GM19455 (cell line): ENCODE results near the gene ZNF681.
A peak's percentile ranks its signal among the peaks of the same experiment; 100 is the strongest.
"Not testable (repeated sequence)": the region's sequence is repeated elsewhere in the genome, so short reads cannot be mapped to it uniquely, and the experiment has no call there.

ENCODE experiments used
- ATAC-seq: cut with Tn5 transposase; IDR thresholded peaks from one replicate; pipeline ENCODE4 v1.9.1; 2021; ENCODE audit not compliant: unreplicated experiment

The ZNF681 gene

DNA sequence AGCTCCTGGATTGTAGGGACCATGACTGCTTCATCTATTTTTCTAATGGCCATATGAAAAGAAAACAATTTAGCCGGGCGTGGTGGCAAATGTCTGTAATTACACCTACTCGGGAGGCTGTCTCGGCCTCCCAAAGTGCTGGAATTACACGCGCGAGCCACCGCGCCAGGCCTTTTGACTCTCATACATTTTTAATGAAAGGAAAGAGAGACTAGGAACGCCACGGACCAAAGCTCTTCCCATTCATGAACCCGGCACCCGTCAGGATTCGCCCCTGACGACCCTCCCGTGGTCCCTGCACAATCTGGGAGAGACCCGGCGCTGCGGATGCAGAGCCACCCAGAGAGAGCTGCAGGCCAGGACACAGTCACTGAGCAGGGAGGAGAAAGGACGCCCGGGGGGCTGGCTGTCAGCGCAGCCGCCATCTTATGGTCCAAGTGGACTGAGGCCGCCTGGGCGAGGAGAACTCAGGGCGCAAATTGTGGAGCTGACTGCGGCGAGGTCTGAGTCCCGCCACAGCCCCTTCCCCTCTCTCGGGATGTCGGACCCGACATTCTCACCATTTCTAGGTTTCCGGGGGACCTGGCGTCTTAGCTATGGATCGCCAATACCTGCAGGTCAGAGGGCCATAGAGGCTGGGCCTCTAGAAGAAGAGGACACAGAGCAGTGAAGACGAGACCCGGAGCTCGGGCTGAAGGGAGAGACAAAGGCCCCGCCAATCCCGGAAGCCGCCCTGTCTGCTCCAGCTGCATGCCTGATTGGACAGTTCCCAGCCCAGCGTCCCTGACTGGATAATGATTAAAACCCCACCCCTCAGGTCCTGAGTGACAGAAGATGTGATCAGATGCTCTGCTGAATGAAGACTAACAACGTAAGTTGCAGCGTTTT, at the start of gene ZNF681:
Gene ZNF681, minus strand, starts transcription at position 705 of the 888 bp plus-strand sequence. Its CDS starts 142 bp downstream, at position 563.
- ATAC-seq, result peak; percentile 73

DNA sequence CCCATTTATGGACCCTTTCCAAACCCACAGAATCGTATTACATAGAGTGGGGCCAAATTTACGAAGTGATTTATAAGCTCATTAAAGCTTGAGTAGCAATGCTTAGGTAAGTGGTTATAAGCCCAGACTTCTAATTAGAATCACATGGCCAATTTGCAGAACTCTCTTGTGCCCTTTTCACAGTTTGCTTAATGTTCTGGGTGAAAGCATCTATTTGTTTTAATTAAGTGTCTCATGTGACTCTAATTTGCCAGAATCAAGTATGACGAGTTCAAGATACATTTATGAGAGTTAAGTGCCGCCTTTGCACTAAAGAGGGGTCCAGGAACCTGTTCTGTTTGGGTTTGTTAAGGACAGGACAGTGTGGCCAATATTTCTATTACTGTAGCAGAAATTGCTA, 46.0 kb upstream of the ZNF681 start:
- no peak for ATAC-seq

DNA sequence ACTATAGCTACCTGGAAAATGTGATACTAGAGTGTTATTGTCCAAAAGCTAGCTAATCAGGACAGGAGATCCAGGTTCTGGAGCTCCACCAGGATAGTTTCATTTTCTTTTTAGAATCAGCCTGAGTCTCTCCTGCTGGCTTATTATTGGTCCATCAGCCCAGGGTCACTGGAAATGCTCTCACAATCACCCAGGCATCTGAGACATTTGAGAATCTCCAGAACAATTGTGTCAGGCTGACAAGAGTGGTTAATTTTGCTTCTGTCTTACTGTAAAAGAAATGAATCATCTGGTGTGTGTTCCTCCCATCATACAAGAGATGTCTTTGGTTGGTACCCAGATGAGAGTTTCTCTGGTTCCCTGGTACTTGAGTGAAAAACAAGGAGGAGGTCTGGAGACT, 43.6 kb upstream of the ZNF681 start:
- ATAC-seq, result no peak

DNA sequence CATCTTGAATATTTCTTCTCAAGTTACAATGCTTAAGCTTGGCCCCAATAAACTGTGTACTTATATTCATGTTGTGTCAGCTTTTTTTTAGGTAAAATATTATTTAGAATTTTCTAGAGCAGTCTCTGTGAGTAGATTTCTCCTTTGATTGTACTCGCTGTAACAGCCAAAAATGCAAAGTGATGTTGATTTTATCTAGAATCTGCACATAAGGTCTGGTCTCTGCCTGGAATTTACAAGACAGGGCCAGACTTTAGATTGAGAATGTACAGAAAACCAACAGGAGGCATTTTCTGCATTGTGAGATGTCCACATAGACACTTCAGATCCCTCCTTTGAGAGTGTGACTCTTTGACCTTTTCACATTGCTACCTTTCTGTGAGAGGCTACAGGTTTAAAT, 43.1 kb upstream of the ZNF681 start:
- ATAC-seq, result no peak

DNA sequence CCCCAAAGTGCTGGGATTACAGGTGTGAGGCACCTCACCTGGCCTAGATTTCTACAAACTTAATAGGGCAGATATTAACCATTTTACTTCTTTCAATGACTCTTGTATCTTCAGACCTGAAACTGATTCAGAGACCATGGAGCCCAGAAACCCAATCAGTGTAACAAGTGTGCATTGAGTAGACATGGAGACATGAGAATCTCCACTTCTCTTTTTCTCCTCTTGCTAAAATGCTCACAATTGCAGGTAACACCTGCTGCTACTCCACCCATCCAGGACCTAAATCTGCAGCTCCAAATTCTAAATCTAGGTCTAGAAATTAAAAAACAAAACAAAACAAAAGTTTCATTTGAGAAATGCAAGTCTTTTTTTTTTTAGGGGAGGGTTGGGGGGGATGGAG, 42.2 kb upstream of the ZNF681 start:
- no peak for ATAC-seq

DNA sequence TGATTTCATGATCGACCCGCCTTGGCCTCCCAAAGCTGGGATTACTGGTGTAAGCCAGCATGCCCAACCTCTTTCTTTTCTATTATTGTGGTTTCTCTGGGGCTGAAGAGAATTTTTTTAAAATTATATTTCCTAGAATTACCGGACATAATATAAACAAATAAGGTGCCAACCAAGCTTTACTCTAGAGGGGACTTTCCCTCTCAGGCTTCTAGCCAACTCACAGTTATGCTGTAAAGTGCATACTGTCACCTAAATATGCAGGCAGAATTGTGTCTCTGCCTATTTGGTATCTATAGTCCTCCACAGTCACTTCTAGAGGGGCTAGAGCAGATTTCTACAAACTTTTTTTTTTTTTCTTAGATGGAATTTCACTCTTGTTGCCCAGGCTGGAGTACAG, 41.6 kb upstream of the ZNF681 start:
- no peak for ATAC-seq

DNA sequence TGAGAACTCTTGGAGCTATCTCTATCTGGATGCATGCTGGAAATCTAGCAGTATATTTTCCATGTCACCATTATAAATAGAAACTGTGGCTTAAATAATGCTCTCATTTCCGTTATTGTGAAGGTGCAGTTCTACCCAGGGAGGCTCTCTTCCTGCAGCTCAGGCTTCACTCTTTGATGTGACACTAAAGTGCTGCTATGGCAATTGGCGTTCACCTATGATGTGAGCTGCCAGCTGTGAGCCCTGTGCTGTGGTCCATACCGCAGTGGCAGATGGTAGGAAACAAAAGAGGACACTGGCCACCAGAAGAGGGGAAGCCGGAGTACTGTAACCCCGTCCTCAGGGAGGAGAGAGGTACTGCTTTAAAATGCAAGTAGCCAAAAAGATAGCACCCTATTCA, 40.6 kb upstream of the ZNF681 start:
- ATAC-seq, result no peak

DNA sequence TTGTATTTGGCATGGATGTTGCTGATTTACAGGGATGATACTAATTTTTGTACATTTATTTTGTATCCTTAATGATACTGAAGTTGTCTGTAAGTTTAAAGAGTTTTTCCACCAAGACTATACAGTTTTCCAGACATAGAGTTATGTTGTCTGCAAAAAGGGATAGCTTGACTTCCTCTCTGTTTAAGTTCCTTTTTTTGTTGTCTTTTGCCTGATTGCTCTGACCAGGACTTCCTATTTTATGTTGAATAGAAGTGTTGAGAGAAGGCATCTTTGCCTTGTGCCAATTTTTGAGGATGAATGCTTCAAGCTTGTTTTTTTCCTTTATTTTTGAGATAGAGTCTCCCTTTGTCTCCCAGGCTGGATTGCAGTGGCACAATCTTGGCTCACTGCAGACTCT, 36.8 kb upstream of the ZNF681 start:
- ATAC-seq, result no peak

DNA sequence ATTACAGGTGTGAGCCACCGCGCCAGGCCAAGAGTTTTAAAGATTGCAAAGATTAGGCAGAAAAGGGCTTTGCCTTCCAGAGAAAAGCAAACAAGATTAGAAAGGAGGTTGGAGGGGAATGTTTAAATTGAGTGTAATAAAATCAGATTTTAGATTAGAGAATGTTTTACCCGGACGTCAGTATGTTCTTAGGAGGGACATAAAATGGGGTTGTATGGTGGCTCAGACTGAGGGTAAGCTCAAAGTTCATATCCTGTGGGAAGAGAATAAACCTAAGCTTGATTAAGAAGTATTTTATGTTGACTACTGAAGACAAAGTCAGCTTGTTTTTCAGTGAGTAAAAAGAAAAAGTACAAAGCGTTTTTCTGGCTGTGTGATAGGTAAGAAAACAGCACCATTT, 34.1 kb upstream of the ZNF681 start:
- no peak for ATAC-seq

DNA sequence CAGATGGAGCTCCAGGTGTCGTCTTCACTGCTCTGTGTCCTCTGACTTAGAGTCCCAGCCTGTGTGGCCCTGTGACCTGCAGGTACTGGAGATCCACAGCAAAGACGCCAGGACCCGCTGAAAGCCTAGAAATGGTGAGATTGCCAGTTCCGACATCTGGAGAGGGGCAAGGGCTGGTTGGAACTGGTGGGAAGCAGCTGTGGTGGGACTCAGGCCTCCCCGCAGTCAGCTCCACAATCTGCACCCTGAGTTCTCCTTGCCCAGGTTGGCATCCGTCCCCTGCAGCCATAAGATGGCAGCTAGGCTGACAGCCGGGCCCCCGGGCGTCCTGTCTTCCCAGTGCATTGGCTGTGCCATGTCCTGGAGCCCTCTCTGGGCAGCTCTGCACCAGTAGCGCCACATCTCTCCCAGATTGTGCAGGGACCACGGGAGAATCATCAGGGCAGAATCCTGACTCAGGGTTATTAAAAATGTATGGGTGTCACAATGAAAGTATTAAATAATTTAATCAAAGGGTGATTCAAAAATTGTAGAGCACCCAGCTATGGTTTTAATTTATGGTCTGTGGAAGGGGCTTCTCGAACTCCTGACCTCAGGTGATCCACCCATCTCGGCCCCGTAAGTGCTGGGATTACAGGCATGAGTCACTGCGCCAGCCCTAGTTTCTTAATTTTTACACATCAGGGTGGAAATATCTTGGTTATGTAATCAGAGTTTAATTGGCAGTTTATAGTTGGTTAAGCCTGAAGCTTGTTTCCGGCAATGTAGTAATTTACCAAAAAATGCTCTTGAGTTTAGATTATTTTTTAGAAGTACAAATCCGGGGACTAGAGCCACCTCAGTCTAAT, 32.2 kb upstream of the ZNF681 start:
- ATAC-seq, result no peak

DNA sequence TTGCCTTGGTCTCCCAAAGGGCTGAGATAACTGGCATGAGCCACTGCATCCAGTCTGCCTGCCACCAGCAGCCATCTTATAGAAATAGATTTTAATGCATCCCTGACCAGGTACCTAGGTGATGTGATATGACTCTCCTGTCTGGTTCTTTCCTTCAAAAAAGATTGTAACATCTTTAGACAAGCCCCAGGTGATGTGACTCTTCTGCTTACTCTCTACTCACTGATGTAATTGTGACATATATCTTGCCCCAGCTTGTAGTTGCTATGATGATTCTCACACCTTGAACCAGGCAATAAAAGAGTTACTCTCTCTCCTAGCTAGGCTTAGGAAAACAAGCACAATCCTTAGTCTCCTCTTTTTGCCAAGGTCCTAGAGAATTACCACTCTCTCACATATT, 30.6 kb upstream of the ZNF681 start:
- ATAC-seq, result no peak

DNA sequence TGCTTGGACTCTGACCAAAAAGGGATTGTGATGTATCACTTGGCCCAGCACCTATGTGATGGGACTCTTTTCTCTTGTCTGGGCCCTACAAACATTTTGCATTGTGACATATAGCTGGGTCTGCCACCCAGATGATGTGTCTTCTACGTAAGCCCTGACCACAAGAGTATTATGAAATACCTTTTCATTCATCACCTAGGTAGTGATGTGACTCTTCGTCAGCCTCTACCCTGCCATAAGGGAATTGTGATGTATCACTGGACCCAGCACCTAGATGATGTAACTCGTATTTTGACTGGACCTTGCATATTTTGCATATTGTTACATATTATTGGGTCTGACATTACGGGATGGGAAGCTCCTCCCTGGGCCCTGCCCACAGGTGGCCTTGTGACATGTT, 29.7 kb upstream of the ZNF681 start:
- ATAC-seq, result no peak

DNA sequence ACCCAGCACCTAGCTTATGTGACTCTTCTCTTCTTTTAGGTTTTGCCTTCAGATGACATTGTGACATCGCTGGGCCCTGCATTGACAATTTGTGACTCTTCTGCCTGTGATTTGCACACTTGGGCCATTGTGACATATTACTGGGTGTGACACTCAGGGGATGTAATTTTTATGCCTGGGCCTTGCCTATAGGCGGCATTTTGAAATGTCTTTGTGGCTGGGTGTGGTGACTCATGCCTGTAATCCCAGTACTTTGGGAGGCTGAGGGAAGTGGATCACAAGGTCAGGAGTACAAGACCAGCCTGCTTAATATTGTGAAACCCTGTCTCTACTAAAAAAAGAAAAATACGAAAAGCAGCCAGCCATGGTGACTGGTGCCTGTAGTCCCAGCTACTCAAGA, 28.4 kb upstream of the ZNF681 start:
- no peak for ATAC-seq

DNA sequence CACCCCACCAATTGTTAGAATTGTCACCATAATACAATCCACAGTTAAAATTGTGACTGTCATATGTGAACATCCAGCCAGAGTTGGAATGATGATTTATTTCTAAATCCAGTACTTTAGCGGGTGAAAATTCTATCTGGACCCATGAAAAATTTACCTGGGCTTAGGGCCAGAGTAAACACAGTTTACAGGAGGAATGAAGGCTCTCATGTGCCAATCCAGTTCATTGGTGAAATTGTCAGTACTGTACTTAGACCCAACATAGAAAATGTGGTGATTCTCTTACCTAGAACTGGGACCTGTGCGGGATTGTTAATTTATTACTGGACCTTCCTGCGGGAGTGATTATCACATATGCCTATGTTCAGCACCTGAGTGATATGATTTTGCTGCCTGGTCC, 27.3 kb upstream of the ZNF681 start:
- ATAC-seq, result no peak

DNA sequence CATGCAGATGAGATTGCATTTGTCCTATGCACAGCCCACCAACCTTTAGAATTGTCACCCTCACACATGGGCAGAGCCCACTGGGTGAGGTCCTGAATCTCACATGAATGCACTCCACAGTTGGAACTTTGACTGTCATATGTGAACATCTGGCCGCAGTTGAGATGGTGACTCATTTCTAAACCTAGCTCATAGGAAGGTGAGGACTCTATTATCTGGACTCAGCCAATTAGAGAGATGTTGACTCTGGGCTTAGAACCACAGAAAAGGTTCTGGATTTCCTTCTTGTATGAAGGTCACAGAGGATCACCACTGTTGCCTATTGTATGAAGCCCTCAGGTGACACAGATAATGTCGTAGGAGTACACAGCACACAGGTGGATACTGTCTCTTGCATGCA, 25.6 kb upstream of the ZNF681 start:
- ATAC-seq, result no peak

DNA sequence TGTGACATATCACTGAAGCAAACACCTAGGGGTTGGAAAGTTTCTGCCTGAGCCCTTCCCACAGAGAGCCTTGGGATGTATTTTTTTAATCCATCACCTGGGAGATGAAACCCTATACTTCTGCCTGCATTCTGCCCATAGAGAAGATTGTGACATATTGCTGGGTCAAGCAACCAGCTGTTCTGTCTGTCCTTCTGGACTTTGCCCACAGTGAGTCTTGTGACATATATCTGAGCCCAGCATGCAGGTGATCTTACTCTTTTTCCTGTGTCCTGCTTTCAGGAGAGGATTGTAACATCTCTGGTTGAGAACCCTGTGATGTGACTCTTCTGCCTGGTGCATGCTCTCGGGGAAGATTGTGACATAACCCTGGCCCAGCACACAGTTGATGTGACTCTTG, 24.9 kb upstream of the ZNF681 start:
- ATAC-seq, result no peak

DNA sequence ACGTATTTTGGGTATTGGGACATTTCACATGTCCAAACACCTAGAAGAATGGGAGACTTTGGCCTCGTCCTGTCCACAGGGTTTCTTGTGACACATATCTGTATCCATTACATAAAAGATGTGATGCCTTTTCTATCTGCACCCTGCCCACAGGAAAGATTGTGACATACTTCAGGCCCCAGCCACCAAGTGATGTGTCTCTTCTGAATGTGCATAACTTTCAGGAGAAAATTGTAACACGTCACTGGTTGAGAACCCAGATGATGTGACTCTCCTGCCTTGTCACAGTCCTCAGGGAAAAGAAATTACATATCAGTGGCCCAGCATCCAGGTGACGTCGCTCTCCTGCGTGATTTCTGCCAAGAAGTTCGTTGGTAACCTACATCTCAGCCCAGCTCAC, 21.0 kb upstream of the ZNF681 start:
- no peak for ATAC-seq

DNA sequence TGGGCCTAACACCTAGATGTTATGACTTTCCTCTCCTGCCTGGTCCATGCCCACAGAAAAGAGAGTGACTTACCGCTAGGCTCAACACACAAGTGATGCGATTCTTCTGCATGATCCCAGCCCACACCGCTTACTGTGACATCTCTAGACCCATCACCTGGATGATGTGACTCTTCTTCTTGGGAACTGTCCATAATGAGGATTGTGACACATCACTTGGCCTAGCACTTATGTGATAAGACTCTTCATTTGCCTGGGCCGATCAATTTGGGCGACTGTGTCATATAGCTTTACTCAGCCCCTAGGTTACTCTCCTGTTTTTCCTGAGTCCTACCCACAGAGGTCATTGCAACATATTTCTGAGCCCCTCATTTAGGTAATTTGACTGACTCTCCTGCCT, 19.9 kb upstream of the ZNF681 start:
- ATAC-seq, result no peak

DNA sequence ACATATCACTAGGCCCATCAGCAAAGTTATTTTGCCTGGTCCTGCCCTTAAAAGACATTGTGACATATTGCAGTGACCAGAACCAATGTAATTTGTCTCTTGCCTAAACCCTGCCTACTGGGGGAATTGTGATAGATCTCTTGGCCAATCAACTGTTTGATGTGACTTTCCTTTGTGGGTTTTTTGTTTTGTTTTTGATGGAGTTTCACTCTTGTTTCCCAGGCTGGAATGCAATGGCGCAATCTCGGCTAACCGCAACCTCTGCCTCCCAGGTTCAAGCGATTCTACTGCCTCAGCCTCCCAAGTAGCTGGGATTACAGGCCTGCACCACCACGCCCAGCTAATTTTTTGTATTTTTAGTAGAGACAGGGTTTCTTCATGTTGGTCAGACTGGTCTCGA, 19.3 kb upstream of the ZNF681 start:
- not testable (repeated sequence) for ATAC-seq

DNA sequence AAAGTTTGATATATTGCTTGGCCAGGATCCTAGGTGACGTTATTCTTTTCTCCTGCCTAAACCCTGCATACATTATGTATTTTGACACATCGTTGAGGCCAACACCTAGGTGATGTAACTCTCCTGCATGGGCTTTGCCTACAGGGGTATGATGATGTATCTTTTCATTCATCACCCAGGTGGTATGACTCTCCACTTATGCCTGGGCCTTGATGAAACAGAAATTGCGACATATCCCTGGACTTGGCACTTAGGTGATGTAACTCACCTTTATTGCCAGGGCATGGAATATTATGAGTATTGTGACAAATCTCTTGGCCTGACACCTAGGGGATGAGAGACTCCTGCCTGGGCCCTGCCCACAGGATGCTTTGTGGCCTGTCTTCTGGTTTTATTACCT, 18.5 kb upstream of the ZNF681 start:
- no peak for ATAC-seq

DNA sequence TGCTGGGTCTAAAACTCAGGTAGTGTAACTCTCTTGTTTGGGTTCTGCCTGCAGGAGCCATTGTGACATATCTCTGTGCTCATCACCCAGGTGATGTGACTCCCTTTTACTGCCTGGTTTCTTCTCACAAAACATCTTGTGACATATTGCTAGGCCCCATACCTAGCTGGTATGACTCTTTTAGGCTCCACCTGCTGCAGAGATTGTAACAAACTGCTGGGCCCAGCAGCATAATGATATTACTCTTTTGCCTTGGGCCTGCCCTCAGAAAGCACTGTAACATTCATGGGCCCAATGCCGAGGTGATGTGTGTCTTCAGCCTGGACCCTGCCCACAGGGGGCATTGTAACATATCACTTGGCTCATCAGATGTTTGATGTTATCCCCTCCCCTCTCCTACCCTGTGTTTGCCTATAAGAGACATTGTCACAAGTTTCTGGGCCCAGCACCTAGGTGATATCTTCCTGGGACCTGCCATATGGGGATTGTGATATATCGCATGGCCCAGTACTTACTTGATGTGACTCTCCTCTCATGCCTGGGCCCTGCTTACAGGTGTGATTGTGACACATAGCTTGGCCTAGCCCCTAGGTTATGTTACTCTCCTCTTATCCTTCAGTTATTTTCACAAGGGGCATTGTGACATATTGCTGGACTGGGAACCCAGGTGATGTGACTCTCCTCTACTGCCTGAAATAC, 18.0 kb upstream of the ZNF681 start:
- ATAC-seq, result no peak
